ENCODE results near the gene RNH1.

GRCh38 chr11:445765-446588 lies 61.1 kb downstream of the RNH1 start:
- TF ChIP-seq, protein P1, sequence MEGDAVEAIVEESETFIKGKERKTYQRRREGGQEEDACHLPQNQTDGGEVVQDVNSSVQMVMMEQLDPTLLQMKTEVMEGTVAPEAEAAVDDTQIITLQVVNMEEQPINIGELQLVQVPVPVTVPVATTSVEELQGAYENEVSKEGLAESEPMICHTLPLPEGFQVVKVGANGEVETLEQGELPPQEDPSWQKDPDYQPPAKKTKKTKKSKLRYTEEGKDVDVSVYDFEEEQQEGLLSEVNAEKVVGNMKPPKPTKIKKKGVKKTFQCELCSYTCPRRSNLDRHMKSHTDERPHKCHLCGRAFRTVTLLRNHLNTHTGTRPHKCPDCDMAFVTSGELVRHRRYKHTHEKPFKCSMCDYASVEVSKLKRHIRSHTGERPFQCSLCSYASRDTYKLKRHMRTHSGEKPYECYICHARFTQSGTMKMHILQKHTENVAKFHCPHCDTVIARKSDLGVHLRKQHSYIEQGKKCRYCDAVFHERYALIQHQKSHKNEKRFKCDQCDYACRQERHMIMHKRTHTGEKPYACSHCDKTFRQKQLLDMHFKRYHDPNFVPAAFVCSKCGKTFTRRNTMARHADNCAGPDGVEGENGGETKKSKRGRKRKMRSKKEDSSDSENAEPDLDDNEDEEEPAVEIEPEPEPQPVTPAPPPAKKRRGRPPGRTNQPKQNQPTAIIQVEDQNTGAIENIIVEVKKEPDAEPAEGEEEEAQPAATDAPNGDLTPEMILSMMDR (IDR thresholded peaks at IDR 0.05): no peak
- TF ChIP-seq POLR2A (IDR thresholded peaks at IDR 0.05): no peak

Data from thyroid gland (tissue), 4 donors.